Pulmonary artery endothelial cell (primary cell): ENCODE data around the gene GZF1. TPM values are rescaled to one million over a fixed set of nuclear protein-coding genes. Genes with fewer than 3 reads are reported as not detected.
"Not testable (repeated sequence)": the region's sequence is repeated elsewhere in the genome, so short reads cannot be mapped to it uniquely, and the experiment has no call there.

Experiments
- DNase-seq: peaks from one replicate; pipeline ENCODE4 v3.0.0-alpha.2; 2011; ENCODE audit warnings: low read depth, low spot score
- total RNA-seq: library from RNA; depleted of rRNA; stranded (reverse); fragments of >200 nt; gene quantifications from 2 replicates; pipeline ENCODE4 v1.2.3, GENCODE V29; 2014

Gene GZF1
- total RNA-seq, 1 donor from 2014 or later, result 11.8 TPM

DNA sequence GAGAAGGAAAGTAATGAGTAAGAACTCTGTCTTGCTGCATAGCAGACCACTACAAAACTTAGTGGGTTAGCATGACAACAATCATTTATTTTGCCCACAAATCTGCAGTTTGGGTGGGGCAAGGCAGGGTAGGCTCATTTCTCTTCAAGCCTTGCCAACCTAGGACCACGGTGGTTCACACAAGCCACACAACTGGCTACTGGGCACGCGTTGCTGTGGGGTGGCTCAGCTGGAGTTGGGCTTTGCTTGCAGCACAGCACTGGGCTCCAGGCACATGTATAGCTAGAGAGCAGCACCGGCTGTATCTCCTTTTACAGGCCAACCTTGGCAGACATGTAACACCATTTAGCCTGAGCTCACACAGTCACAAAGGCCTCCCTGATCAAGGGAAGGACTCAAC, 16.0 kb upstream of the GZF1 start:
- no peak for DNase-seq

- DNase-seq, result no peak
Observed at GRCh38 chr20:23347791-23348190, 14.2 kb upstream of the GZF1 start.

- DNase-seq, result not testable (repeated sequence)
Observed at GRCh38 chr20:23348510-23348909, 13.5 kb upstream of the GZF1 start.

- no peak for DNase-seq
Observed at GRCh38 chr20:23349338-23350195, 12.4 kb upstream of the GZF1 start.

DNA sequence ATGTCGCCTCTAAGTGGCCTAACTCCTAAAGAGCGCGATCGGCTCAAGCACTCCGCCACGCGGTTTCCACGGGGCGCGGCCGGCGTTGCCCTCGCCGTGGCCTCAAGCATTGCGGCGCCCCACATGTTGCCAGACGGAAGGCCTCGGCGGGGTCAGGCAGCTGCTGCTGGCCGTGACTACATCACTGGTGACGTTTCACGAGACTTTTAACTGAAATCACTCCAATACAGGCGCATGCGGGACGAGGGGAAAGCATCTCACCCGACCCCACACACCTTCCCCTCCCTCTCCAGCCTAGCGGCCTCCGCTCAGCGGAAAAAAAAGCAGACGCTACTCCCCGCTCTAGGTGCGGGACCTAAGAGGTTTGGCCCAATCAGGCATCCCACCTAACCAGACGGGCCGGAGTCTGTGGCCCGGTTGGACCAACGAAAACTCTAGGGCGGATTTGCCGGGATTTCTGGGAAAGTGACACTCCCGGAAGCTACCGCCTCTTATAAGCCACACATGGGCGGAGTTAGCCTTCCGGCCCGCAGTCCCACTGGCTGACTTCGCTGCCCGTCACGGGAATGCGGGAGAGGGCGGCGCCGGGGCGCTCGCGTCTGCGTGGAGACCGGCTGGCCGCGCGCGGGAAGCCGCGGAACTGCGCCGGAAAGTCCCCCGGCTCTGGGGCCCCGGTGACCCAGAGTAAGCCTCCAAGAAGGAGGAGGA, 11.6 kb upstream of the GZF1 start, which contains the start of gene NXT1:
Gene NXT1 (plus strand): TSS at position 596 of the 708 bp plus-strand sequence. CDS start 3,251 bp downstream, outside the sequence.
- peak; percentile 95 for DNase-seq

DNA sequence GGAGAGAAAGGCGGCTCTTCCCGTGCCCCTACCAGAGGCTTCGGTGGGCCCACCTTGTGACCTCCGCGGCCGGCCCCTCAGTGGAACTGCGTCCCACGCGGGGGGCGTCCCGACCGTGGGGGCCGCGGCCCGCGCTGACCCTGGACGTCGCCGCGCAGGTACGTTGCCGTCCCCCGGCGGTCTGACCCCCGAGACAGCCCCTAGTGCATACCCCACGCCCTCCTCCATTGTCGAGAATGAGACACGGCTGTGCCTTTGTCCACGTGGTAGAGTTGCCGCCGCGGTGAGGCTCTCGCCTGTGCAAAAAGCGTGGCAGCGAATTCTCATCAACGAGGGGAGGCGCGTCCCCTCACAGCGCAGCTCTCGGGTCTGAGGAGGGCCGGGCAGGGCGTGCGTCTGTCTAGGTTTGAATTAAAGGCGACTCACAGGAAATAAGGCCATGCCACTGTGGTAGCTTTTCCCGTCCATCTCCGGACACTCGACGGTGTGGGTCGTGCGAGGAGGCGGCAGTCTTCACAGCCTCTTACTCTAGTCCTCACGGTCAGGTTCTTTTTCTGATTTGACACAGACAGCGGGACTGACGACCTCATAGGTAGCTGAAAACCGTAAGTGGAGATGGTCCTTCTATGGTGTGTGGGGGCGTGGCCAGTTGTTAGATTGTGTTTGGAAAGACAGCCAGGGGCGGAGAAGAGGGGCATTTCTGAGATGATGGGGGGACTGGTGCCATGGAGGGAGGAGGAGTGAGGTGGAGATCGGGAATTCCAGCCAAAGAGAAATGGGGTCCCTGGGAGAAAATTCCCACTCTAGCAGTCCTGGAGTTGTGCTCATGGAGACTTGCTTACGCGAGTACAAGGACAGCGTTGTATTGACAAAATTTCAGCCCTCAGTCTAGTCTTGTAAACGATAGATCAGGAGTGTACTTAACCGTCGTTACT, 10.8 kb upstream of the GZF1 start:
- no peak for DNase-seq

DNA sequence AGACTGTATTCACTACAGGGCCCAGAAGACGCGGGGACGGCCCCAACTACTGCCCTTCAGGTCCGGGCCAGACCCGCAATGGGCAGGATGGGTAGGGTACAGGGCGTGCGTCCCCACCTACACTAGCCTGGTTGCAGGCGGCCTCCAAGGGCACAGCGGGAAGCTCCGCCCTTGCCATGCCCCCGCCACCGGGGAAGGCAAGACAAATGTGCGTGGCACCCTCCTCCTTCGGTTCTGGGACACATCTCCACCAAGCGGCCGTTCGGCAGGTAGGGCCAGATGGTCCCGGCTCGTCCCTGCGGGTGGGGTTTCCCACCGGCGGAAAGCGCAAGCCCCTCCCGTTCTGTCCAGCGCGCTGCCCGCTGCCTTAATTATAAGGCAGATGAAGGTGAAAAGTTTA, 5.8 kb upstream of the GZF1 start:
- no peak for DNase-seq

DNA sequence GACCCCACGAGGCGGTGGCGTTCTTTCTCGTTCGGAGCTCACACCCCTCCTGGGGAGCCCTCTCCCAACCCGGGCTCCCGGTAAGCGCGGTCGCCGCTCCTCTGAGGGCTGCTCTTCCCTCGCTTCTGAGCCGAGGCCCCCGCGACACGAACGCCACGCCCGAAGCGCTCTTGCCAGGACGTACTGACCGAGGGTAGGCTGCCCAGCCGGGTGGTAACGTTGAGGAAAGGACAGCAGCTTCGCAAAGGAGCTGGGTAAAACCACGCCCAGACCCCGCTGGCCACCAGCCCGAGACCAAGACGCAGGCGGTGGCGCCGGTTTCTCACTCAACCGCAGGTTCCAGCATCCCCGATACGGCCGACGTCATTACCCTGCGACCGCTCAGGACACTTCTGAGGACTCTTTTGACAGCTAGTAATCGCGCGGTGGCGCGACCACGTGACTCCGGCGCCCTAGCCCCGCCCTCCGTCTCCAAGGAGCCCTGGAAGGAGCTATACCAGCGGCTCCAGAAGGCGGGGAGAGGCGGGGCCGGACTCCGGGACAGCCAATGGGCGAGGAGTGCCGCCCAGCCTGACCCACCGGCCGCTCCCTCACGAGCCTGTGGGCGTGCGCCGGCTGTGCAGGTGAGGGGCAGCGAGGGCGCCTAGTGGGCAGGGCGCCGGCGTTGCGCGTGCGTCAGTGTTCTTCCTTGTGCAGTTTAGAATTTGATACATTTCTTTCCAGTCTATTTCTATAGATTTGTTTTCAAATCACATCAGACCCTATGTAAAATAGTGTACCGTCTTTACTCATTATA, 4.0 kb upstream of the GZF1 start:
- peak; percentile 99 for DNase-seq

DNA sequence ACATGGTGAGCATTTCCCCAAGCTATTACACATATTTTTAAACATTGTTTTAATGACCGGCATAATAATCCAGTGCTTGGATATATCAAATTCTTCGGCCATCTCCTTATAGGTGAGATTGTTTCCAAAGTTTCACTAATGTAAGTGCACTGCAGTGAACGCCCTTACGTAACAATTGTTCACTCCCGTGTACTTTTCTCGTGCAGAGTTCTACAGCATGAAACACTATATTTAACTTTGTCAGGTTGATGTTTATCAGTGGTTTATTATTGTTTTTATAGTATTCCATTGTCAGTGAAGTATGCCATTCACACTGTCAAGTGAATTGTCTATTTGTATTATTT, 3.4 kb upstream of the GZF1 start:
- no peak for DNase-seq

DNA sequence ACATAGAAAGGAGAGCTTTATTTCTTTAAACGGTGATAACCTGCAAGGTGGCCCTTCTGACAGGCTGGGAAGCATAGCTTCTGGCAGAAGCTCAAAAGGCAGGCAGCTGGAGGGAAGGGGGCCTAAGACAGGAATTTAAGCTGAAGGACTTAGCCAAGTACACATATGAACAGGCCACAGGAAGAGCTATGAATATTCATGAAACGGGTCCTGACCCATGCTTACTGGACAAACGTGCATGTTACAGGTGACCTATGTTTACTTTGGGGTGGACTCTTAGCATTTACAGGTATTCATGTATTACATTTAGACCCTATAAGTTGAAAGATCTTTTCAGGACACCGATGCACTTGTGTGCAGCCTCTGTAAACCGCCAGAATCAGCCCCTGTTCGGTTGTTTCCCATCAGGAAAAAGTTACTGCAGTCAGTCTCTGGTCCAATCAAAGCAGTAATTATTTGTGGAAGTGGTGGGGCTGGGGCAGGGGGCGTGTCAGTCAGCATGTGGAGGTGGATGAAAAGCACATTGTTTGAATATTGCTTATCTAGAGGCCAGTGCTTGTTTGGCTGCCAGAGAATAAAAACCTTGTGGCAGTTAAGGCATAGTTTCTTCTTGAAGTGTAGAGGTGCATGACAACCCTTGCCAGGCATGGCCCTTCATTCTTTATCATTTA, 2.9 kb upstream of the GZF1 start:
- no peak for DNase-seq

DNA sequence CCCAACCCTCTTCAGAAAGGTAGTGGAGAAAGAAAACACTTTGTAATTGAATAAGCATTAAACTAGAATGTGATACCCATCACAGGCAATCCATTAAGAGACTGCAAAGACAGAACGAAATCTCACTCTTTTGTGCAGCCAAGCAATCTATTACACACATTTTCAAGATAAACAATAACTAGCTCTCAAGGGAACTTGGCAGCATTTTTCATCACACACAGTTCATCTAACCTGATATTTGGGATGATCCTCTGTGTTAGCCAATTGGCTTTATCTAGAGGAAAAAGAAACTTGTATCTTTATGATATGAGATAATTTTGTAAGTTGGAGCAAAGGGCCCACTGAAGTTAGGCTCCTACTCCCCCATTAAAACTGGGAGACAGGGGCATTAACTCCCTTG, 1.5 kb upstream of the GZF1 start:
- no peak for DNase-seq

- no peak for DNase-seq
Observed at GRCh38 chr20:23361119-23361475, 885 bp upstream of the GZF1 start.

GRCh38 chr20:23362392-23363256, 642 bp downstream of the GZF1 start:
- DNase-seq, result no peak

DNA sequence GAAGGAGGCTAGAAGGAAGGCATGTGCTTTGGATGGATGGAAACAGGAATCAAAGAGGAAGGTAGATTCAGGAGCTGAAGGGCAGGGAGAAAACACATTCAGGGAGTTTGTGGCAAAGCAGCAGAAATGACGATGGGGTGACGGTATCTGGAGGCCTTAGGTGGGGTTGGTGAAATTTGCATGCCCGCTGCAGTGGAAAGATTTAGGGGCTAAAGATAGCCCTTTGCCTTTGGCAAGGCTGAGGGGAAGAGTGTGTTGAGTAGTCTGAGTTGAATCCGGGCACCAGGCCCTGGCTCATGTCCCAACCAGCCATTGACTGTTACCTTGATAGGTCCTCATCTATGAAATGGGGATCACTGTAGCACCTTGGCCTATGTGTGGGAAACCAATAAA, 1.3 kb downstream of the GZF1 start:
- DNase-seq, result no peak

DNA sequence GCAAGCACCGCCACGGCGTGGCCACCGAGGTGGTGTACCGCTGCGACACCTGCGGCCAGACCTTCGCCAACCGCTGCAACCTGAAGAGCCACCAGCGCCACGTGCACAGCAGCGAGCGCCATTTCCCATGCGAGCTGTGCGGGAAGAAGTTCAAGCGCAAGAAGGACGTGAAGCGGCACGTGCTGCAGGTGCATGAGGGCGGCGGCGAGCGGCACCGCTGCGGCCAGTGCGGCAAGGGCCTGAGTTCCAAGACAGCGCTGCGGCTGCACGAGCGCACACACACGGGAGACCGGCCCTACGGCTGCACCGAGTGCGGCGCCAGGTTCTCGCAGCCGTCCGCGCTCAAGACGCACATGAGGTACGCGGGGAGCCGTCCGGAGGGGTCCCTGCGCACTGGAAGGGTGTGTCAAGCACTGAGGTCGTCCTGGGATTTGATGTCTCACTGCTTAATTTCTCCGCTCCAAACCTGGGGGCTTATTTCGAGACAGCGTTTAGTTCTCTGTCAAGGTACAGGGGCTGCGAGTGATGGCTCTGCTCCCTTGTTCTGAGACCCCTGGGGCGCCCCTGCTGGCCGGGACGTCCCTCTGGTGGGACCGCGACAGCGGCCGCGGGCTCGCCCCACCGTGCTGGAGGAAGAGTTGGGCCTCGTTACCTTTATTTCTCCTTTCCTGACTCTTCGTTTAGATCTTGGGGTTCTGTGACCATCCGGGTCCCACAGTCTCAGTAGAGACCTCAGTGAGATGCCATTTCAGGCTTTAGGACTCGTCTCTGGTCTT, 3.6 kb downstream of the GZF1 start:
- no peak for DNase-seq

GRCh38 chr20:23366384-23366783, 4.4 kb downstream of the GZF1 start:
- DNase-seq, result no peak

DNA sequence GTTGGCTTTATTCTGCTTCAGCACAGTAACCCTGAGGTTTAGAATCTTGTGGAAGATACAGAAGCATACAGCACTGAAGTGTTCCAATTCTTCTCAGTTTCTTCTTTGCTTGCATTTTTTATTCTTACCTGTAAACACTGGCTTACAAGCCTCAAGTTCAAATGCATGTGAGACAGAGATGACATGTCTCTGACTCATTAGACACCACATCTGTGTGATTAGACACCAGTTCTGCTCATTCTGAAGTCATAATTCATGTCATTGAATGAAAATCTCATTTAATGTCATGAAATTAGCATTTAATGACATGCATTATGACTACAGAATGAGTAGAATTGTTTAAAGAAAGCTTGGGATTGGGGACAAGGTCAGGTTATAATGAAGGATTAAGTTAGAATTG, 5.8 kb downstream of the GZF1 start:
- DNase-seq, result no peak

- DNase-seq, result no peak
Observed at GRCh38 chr20:23368316-23369071, 6.5 kb downstream of the GZF1 start.
